Stimulated activated CD4-positive, alpha-beta T cell treated with anti-CD3 and anti-CD28 coated beads, Interleukin-15, amount 100 ng/mL, for 1 hour (primary cell): Measurements from ENCODE around the gene SLC25A5.
"Not testable (repeated sequence)": the region's sequence is repeated elsewhere in the genome, so short reads cannot be mapped to it uniquely, and the experiment has no call there.

Experiments
- DNase-seq, 2 donors: peaks; one replicate each; pipeline ENCODE4 v3.0.0-alpha.2; 2020; ENCODE audit warnings: low read depth in 1 of 2, low spot score in 1 of 2

SLC25A5 gene

GRCh38 chrX:119475389-119476101 is 7.3 kb downstream of the SLC25A5 start:
- no peak for DNase-seq

DNA sequence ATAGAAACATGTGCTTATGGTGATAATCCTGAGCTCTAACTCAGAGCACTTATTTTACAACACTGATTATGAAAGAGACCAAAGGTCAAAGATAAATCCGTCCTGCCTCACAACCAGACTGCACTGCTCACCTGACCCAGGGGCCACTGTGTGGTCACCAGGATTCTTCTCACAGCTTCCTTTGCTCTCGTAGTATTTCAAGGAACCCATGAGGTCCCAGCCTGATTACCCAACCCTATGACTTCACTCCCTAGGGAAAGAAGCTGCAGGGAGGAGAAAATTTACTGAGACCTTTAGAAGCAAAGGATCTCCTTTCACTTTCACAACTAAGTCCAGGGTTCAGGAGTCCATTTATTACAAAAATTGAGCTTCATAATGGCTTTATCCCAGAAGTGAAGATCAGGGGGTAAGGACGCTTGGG is 9.6 kb downstream of the SLC25A5 start:
- DNase-seq = no peak

GRCh38 chrX:119478504-119478903 is 10.3 kb downstream of the SLC25A5 start:
- no peak for DNase-seq

GRCh38 chrX:119479845-119480244 is 11.6 kb downstream of the SLC25A5 start:
- no peak for DNase-seq

GRCh38 chrX:119481323-119481801 is 13.1 kb downstream of the SLC25A5 start:
- DNase-seq = no peak

- no peak for DNase-seq
Observed at GRCh38 chrX:119482041-119482440, 13.8 kb downstream of the SLC25A5 start.

DNA sequence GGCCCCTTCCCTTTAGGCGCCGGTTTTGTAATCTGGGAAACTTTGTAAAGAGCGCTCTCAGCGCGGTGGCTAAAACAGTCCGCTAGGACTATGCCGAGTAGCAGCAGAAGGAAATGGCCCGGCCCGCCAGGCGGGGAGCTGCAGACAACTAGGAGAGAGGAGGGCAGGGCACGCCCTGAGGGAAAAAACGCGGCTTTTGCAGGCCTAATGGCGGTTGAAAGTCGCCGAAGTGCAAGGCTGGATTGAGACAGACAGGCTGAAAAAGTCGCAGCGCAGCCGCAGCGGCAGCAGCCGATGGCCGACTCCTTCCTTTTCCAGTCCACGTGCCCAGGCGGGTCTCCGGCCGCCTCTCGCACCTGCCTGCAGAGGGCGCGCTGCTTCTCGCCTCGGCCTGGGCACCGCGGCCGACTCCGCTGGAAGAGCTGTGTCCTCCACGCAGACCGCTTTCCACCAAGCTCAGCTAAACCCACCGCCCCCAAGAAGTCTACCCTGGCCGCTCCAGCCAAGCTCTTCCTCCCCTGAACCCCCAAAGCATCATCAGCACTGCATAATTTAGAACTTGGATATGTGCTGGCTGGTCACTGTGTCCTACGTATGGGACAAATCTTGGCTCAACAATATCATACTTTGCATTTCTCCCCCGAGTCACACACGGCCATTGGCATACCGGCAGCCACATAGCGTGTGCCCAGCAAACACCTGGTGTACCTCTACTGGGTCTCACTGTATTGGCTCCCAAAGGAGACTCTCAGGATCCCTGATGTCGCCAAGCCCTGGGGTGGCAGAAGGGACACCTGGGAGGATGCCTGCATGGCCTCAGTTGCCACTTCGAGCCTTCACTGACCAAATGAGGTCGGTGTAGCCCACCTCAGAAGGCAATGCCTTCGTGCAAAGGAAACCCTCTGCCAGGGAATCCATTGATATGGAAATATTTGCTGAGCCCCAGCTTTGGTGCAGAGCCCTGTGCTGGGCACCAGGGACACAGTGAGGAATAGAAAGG is 14.5 kb downstream of the SLC25A5 start:
- DNase-seq = peak; percentile 13 to 57

- DNase-seq = no peak
Observed at GRCh38 chrX:119486745-119487144, 18.5 kb downstream of the SLC25A5 start.

- not testable (repeated sequence) for DNase-seq
Observed at GRCh38 chrX:119487766-119488165, 19.5 kb downstream of the SLC25A5 start.

GRCh38 chrX:119488749-119489148 is 20.5 kb downstream of the SLC25A5 start:
- no peak for DNase-seq

- DNase-seq = no peak
Observed at GRCh38 chrX:119489212-119490074, 21.2 kb downstream of the SLC25A5 start.

GRCh38 chrX:119492463-119492862 is 24.2 kb downstream of the SLC25A5 start:
- DNase-seq = no peak

DNA sequence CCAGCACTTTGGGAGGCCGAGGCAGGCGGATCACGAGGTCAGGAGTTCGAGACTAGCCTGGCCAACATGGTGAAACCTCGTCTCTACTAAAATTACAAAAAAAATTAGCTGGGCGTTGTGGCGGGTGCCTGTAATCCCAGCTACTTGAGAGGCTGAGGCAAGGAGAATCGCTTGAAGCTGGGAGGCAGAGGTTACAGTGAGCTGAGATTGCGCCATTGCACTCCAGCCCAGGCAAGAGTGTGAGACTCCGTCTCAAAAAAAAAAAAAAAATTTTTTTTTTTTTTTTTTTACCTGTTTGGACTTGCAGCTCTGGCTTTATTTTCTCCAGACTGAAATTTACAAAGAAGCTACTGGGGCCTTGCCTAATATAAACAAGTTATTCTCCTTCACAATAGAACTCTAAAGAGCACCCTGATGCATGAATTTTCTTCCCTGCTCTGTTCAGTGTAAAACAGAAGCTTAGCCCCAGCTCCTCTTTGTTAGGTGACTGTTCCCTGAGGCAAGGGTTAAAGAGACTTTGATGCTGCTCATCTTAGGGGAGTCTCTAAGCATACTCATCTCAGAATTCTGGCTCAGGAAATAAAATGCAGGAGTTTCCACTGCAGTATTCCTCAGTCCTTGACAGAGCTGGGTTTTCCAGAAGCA is 25.7 kb downstream of the SLC25A5 start:
- DNase-seq = not testable (repeated sequence)

DNA sequence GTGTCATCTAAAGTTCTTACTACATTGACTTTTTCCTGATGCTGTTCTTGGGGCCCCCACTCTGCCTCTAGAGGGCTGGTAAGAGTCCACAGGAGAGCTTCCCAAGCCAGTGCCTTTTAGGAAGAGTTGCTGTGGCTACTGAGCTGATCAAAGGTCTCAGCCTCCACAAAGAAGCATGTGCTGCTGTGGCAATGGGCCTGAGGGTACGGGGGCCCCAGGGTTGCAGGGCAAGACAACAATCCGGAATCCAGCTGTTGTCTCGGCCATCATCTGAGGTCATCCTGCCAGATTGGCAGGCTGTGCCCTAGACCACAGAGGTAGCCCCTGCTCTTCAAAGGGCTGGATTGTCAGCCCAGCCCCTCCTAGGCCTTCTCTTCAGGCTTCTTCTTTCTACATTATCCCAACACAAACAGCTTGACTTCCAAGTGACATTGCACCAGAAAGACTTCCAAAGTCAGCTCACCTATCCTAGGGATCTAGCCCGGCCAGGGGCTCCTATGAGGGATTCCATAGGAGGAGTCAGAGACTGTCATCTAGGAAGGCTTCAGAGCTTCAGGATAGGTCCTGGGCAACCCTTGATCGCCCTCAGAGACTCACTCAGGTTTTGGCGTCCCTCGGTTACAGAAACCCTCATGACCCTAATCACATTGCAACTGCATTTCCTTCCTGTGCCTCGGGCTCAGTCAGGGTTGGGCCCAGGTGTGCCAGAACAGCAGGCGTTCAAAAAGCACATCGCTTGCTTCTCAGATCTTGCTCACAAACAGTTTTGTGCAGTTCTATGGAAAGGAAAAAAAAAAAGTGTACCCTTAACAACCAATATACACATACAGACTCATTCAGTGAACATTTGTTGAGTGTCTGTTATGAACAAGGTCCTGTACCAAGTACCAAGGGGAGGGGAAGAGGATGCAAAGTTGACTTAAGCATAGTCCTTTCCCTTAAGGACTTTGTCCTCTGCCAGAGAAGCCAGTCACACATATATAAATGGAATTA is 27.8 kb downstream of the SLC25A5 start:
- no peak for DNase-seq

- no peak for DNase-seq
Observed at GRCh38 chrX:119497185-119497584, 28.9 kb downstream of the SLC25A5 start.

DNA sequence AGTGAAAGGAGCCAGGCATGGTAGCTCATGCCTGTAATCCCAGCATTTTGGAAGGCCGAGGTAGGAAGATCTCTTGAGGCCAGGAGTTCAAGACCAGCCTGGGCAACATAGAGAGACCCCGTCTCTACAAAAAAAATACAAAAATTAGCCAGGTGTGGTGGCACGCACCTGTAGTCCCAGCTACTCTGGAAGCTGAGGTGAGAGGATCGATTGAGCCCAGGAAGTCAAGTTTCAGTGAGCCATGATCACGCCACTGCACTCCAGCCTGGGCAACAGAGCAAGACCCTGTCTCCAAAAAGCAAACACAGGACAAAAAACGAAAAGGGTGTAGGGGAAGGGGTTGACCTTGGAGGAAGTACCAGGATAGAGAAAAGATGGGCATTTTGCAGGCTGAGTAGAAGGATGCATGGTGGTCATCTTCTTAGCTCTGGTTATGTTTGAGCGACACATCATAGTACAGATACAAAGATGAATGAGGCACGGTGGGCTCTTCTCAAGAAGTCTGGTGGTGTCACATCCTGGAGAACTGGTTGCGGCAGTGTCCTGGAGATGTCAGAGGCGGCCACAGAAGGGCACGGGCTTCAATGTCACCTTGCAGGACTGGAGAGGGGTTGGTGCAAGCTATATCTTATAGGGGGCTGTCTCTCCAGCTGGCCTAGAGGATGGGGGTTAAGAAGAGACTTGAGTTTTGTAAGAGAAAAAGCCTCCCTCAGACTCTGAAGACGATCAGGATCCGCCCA is 32.0 kb downstream of the SLC25A5 start:
- no peak for DNase-seq

- DNase-seq = no peak
Observed at GRCh38 chrX:119501511-119502148, 33.4 kb downstream of the SLC25A5 start.
